GM18502 (cell line): ENCODE data around the gene ENPP3.

Source experiments
- ATAC-seq: cut with Tn5 transposase; IDR thresholded peaks from one replicate; pipeline ENCODE4 v1.9.1; 2021; ENCODE audit warnings: mild to moderate bottlenecking; ENCODE audit not compliant: unreplicated experiment, poor library complexity

Gene ENPP3

DNA sequence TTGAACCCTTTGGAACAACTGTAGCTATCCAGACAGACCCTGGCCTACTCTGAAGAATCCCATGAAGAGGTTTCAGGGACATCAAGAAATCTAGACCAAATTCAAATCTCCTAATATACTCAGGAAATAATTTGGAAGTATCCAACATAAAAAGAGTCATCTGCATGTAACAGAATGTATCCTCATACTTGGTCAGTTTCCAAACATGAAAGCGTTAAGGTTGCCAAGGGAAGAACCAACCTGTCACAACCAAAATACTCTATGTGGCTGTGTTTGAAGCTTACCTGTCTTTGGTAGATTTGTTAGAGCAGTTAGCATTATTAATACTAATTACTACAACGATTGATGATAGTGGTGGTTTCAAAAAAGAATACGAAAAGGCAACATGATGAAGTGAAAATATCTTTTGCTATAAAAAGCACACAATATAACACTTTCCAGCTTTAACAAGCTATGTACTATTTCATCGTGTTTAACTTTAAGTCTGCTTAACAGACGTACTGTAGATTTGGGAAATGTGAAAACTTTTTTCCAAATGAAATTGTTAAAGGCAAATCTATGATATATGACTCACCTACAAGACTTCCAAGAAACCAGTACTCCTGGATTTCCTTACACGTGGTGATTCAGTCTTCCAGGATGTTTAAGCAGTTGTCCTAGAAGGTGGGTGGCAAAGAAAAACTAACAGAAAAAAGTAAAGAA lies 124.1 kb downstream of the ENPP3 start:
- ATAC-seq: no peak

DNA sequence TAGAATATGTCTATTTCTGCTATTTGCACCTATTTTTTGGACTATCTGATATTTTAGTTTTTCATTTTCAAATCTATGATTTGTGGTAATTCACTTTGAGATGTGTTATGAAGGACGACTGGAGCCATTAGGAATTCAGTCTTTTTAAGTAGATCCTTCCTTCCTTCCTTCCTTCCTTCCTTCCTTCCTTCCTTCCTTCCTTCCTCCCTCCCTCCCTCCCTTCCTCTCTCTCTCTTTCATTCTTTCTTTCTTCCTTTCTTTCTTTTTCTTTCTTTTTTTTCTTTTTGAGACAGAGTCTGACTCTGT lies 124.6 kb downstream of the ENPP3 start:
- ATAC-seq: no peak

DNA sequence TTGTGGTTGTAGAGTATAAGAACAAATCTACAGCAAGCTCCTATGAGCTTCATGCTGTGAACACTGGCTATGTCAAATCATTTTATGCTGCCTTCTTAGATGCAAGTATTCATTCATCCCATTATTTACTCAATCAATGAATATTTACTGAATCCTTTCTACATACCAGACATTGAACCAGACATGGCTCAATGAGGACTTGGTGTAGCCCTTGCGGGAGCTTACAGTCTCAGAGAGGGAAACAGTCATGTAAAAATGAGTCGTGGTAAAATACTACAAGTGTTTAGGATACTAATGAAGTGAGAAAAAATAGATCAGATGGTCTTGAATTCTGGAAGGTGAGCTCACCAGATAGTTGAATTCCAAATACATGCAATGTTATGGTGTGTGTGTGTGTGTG lies 125.9 kb downstream of the ENPP3 start:
- ATAC-seq: no peak

DNA sequence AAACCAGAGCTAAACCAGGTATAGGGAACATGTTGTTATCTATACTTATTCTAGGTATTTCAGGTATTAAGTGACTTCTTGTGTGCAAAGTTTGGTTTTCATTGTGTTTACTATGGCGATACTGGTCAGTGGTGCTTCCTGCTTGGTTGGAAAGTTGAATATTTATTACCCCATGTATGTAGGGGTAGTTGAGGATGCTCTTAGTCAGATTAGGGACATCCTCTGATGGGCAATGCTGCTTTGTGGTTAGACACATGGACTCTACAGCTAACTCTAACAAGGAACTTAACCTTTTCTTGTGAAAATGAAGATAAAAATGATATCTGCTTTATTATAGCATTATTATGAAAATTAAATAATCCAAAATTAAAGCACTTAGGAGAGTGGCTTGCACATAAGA lies 126.6 kb downstream of the ENPP3 start:
- no peak for ATAC-seq

DNA sequence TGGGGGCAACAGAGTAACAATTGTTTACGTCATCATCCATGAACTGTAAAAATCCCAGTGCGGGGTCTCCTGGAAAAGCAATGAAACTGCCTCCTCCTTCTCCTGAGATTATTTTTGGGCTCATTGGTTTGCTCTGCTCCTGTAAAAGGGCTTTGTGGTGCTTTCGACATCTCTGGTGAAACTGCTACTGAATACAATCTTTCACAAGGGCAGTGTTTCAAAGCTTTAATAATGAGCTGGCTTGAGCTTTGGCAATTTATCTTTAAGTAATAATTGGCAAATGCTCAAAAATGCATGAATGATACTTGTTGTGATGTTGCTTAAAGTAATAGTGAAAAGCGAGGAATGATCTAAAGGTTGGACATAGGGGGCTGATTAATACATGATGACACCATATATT lies 127.2 kb downstream of the ENPP3 start:
- ATAC-seq: no peak

DNA sequence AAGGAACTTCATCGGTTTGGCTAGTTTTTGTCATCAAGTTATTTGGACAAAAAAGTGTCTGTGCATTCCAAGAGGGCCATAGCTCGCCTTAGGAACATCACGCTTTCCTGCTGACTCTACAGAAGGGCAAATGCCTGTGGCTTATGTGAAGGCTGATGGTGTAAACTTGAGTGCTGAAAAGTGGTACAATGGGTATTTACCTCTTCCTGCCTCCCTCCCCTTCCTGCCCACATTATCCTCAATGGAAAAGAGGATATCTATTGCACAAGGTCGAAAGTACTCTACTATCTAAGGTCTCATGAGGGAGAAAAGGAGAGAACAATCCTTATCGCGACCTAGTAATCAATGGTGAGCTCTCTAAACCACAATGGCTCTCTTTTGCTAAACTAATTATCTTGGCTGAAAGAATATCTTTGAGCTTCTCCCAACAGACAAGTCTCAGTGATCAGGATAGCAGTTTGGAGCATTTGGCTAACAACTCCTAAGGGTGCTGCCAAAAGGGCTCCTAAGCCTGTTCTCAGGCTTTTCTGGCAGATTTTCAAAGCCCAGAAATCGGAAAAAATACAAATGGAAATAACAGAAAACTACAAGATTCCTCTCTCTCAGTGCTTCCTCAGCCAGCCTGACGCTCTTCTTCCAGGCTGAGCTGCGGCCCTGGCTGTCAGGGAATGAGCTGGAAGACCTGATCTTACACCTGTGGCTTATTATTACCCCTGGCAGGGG lies 128.1 kb downstream of the ENPP3 start:
- no peak for ATAC-seq

DNA sequence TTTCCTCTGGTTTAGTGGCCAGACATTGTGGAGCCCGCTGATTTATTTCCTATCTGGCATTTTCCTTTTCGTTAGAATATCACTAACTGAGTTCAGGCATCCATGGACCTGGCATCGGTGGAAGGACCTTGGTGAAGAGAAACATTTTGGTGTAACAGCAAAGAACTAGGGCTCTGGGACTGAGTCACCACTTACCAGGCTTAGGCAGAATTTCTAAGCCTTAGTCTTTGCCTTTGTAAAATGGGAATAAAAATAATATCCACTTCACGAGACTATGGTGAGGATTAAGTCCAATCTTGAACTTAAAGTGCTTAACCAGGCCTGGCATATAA lies 128.7 kb downstream of the ENPP3 start:
- no peak for ATAC-seq

DNA sequence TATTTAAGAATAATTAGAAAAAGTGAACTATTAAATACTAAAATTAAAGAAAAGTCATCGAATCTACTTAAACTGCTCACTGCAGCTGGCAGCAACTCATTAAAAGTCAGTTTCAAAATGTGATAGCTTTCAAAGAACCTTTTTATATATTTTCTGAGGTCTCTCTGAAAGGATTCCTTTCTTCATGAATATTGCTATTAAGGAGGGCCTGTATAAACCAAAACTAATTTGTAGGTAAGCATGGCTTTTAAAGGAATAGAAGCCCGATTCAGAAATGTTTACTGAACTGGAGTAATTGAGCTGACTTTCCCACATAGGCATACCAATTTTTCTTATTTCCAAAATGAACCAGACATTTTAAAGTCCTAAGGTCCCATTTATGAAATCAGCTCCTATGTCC lies 129.5 kb downstream of the ENPP3 start:
- no peak for ATAC-seq

DNA sequence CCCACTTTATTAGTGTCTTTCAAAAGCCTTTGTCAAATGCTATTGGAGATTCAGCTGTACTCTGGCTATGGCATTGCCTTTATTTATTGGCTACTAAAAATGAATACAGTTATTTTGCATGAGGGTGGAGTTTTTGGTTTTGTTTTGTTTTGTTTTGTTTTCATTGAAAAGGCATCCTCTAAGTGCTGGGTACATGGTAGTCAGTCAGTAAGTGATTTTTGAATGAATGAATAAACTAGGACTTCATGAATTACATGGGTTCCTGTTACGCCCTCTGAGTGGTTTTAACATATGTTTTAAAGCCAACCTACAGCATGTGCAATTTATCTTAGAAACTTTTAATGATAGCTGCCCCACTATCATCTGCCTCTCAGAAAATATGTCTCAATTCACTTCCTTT lies 131.9 kb downstream of the ENPP3 start:
- ATAC-seq: no peak

DNA sequence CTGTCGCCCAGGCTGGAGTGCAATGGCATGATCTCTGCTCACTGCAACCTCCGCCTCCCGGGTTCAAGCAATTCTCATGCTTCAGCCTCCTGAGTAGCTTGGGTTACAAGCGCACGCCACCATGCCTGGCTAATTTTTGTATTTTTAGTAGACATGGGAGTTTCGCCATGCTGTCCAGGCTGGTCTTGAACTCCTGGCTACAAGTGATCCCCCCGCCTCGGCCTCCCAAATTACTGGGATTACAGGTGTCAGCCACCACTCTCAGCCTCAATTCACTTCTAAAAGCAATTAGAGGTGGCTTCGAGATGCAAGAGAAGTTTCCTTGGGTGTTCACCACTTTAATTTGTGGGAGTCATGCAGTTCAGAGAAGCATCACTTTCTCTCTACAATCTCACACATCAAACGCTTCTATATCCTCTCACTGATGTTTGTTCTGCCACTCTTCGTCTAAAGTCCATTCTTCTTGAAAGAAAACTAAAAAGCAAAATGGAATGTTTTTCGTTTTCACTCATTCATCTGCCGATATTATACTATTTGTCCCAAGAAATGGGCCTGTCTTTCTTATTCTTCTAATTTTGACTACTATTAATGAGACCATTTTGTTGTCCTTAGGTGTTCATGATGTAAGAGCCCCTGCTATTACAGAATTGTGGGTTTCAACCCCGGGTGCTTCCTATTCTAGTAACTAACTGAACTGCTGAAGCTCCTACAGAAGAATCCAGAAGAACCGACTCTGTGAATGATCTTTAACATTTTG lies 132.5 kb downstream of the ENPP3 start:
- ATAC-seq: no peak

DNA sequence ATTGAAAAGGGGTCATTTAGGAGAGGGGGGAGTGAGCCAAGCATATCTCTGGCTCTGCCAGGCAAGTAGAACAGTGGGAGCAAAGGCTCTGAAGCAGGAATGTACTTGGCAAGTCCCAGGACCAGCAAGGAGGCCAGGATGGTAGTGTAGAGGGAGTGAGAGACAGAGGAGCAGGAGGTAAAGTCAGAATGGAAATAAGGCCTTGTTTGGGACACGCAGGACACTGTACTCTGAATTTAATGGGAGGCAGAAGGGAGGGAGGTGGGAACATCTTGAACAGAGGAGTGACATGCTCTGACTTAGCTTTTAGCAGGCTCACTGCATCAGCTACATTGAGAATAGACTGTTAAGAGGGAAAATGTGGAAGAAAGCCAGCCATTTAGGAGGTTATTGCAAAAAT lies 133.7 kb downstream of the ENPP3 start:
- no peak for ATAC-seq

DNA sequence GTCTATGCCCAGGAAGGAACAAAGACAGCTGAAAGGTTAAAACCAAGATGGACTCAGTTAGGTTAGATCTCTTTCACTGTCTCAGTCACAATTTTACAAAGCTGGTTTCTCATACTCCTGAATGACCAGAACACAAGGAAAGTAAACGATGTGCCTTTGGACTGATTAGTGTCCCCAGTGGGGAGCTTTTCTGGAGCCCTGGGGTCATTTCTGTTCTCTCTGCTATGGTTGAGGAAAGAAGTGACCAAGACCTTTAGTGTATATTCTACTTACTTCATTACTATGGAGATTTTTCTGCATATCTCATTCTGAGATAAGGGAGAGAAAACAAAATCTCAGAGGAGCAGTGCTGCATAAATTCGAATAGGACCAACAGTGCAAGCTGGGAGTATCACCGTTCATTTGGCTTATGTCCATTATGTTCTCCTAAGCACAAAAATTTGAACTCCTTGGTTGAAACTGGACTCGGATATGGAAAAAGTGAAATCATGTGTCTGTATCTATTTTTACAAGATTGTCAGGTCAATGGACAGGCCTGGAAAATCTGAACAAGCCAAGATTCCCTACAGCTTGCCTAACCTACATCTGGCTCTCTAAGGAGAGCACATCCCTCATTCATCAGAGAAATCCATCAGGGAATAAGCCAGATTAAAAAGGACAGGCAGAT lies 136.3 kb downstream of the ENPP3 start:
- ATAC-seq: no peak

DNA sequence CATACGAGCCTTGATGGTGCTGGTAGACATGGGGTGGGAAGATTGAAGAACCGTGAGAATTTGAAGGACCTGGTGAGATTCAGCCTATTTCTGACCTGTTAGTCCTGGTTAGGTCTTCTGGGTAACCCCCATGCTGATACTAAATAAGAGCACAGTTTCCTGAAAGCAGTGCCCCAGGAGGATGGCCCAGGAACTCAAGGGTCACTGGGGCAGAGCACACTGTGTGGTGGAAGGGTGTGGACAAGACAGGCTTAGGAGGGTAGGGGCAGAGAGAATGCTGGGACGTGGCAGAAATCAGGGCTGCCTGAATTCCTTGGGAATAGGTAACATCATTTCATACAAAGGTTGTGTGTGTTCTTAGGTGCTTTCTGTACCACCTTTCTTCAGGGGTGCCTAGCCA lies 138.8 kb downstream of the ENPP3 start:
- ATAC-seq: no peak

DNA sequence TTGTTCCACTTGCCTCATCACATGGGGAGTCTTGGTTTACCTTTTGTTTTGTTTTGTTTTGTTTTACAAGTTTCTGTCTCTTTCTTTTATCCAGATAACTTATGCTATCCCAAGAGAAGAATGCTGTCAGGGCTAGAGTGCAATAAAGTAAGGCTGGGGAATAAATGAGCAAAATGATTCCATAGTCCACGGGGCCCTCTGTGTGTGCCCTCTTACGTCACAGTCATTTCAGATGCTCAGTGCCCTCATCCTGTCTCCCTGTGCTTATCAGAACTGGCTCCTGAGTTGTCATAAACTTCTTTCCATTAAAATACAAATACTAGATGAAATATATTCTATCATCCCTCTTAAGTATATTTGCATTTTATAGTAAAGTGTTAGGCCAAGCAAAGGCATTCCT lies 139.9 kb downstream of the ENPP3 start:
- ATAC-seq: no peak

DNA sequence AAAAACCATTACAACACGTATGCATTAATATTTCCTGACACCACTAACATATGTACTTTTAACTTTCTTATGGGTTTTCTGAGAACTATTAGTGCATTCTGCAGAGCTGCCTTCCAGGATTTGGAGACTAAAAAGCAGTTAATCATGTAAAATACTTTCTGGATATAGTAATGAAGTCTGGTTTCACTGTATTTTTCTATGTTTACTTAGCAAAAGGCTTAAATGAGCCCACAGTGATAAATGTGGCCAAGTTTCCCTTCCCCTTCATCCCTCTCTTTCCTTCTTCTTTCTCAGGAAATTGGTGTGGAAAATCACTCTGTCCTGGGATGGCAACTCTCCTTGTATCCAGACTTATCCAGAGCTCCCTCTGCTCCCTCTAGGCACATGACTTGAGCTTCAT lies 141.1 kb downstream of the ENPP3 start:
- no peak for ATAC-seq

DNA sequence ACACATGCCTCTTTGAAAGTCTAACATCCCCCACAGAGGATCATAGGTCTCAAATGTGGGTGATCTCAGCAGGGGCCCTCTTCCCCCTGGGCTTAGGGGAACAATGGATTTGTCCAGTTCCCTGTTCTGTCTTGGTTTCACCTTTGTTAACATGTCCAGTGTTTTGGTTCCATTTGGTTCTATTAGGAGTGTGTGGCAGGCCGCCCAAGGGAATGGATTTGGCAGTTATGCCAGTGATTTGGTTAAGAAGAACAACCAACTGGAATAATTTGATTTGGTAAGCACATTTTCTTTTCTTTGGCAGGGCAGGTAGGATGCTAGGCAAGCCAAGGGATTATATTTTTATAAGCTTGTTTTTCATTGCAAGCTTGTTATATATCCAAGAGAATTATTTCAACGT lies 142.2 kb downstream of the ENPP3 start:
- no peak for ATAC-seq

DNA sequence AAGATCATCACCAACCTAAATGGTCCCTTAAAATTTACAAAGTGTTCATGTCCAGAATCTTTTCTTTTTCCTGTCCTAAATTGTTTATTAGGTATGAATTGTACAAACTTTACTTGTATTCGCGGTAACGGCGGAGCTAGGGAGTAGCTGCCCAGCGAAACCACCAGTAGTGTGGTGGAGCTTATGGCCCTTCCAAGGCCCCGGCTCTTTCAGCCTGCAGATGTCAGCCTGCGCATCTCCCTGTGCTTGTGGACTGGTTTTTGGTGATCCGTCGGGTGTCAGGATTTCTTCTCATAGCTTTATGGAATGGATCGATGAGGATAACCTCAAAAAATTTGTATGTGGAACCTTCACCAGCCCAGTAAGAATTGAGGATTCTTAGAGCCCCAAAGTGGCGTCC lies 143.5 kb downstream of the ENPP3 start:
- no peak for ATAC-seq

DNA sequence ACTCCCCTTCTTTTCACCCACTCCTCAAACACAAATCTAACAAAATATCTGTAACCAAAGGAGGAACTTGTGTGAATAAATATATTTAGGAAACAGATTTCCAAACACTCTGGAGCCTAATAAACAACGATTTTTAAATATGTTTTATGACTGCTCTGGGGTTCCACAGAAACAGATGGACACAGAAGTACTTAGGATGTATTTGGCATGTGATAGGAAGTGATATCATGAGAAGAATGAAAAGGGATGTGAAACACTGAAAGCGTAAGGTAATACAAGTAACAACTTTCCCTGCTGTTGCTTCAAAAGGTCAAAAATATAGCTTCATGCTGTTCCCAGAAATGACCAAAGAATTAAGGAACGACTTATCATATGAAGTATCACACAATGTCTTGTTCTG lies 144.6 kb downstream of the ENPP3 start:
- no peak for ATAC-seq

DNA sequence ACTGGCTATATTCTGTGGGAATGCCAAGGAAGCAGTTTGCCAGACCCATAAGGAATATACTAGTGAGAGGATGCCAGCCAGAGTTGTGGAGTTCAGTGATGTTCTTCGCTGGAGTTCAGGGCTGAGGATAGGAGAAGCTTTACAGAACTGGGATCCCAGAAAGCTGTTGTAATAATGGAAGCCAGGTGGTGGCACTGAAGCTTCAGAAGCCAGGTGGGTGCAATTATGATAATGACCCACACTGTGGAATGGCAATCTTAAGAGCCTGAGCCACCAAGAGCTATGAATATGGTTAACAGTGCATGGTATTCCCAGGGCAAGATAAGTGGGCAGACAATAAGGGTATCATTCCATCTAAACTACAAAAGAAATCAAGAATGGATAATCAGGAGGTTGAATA lies 145.7 kb downstream of the ENPP3 start:
- no peak for ATAC-seq

DNA sequence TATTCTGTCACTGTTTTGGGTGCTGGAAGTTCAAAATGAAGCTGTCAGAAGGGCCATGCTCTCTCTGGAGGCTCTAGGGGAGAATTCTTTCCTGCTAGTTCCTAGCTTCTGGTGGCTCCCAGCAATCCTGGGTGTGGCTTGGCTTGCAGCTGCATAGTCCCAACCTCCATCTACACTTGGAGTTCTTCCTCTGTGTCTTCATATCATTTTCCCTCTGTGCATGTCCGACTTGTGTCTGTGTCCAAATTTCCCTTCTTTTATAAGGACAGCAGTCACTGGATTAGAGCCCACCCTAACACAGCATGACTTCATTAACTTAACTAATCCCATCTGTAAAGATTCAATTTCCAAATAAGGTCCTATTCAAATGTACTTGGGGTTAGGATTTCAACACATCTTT lies 147.5 kb downstream of the ENPP3 start:
- no peak for ATAC-seq

DNA sequence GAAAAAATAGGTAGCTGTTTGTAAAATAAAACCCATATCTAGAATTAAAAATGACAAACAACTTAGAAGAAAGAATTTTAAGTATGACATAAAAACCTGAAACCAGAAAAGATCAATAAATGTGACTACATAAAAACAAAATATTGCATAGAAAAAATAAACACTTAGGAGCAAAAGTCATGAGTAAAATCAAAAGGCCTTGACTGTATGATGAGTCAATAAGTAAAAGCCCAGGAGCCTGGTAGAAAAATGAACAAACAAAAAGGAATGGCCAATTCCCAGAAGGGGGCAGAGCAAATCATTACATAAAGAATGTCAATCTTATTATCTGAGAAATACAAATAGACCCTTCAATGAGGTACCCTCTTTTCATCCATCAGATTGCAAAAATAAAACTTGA lies 150.0 kb downstream of the ENPP3 start:
- ATAC-seq: no peak
